HG03097 (cell line): ENCODE measurements around the gene ACOT7.

Experiments
- ATAC-seq: cut with Tn5 transposase; IDR thresholded peaks from one replicate; pipeline ENCODE4 v1.9.1; 2021; ENCODE audit not compliant: unreplicated experiment, low FRiP score

The ACOT7 gene

GRCh38 chr1:6348511-6349191 lies 44.9 kb downstream of the ACOT7 start:
- no peak for ATAC-seq

GRCh38 chr1:6347641-6348487 lies 45.7 kb downstream of the ACOT7 start:
- ATAC-seq: no peak

- no peak for ATAC-seq
Observed at GRCh38 chr1:6345460-6345859, 48.1 kb downstream of the ACOT7 start.

- ATAC-seq: no peak
Observed at GRCh38 chr1:6345009-6345408, 48.6 kb downstream of the ACOT7 start.

GRCh38 chr1:6343506-6344405 lies 49.8 kb downstream of the ACOT7 start:
- ATAC-seq: no peak

- no peak for ATAC-seq
Observed at GRCh38 chr1:6342056-6342455, 51.5 kb downstream of the ACOT7 start.

GRCh38 chr1:6338695-6339094 lies 54.9 kb downstream of the ACOT7 start:
- no peak for ATAC-seq

GRCh38 chr1:6336776-6337622 lies 56.6 kb downstream of the ACOT7 start:
- ATAC-seq: no peak

GRCh38 chr1:6334261-6334993 lies 59.1 kb downstream of the ACOT7 start:
- no peak for ATAC-seq

- ATAC-seq: no peak
Observed at GRCh38 chr1:6332821-6333220, 60.7 kb downstream of the ACOT7 start.

GRCh38 chr1:6331543-6332273 lies 61.9 kb downstream of the ACOT7 start:
- ATAC-seq: no peak

- no peak for ATAC-seq
Observed at GRCh38 chr1:6330410-6330911, 63.1 kb downstream of the ACOT7 start.

- ATAC-seq: no peak
Observed at GRCh38 chr1:6329851-6330250, 63.7 kb downstream of the ACOT7 start.

- no peak for ATAC-seq
Observed at GRCh38 chr1:6329396-6329795, 64.2 kb downstream of the ACOT7 start.

- no peak for ATAC-seq
Observed at GRCh38 chr1:6328696-6329095, 64.9 kb downstream of the ACOT7 start.

GRCh38 chr1:6328091-6328490 lies 65.5 kb downstream of the ACOT7 start:
- ATAC-seq: no peak

GRCh38 chr1:6325482-6325881 lies 68.1 kb downstream of the ACOT7 start:
- ATAC-seq: no peak

- ATAC-seq: no peak
Observed at GRCh38 chr1:6322161-6322560, 71.4 kb downstream of the ACOT7 start.

GRCh38 chr1:6321205-6321604 lies 72.4 kb downstream of the ACOT7 start:
- ATAC-seq: no peak
